HG02885 (cell line): ENCODE results near the gene MYO5A.

Source experiments
- ATAC-seq: cut with Tn5 transposase; IDR thresholded peaks from one replicate; pipeline ENCODE4 v1.9.1; 2021; ENCODE audit warnings: mild to moderate bottlenecking; ENCODE audit not compliant: unreplicated experiment, poor library complexity

MYO5A gene

GRCh38 chr15:52382647-52383046 lies 146.0 kb downstream of the MYO5A start:
- ATAC-seq = peak; percentile 8

- ATAC-seq = peak; percentile 72
Measured at GRCh38 chr15:52379395-52380106, 149.1 kb downstream of the MYO5A start.

- ATAC-seq = peak; percentile 61
Measured at GRCh38 chr15:52378746-52379394, 149.8 kb downstream of the MYO5A start.

- peak; percentile 93 for ATAC-seq
Measured at GRCh38 chr15:52370010-52370409, 158.7 kb downstream of the MYO5A start.

GRCh38 chr15:52369455-52369854 lies 159.2 kb downstream of the MYO5A start:
- ATAC-seq = no peak

- no peak for ATAC-seq
Measured at GRCh38 chr15:52369030-52369429, 159.7 kb downstream of the MYO5A start.

GRCh38 chr15:52368402-52368801 lies 160.3 kb downstream of the MYO5A start:
- ATAC-seq = no peak

- ATAC-seq = no peak
Measured at GRCh38 chr15:52362497-52362896, 166.2 kb downstream of the MYO5A start.

- ATAC-seq = no peak
Measured at GRCh38 chr15:52361975-52362494, 166.6 kb downstream of the MYO5A start.

GRCh38 chr15:52361494-52361893 lies 167.2 kb downstream of the MYO5A start:
- no peak for ATAC-seq

GRCh38 chr15:52360229-52361203 lies 168.2 kb downstream of the MYO5A start:
- no peak for ATAC-seq

GRCh38 chr15:52359722-52360121 lies 169.0 kb downstream of the MYO5A start:
- ATAC-seq = no peak

- ATAC-seq = no peak
Measured at GRCh38 chr15:52357949-52358348, 170.7 kb downstream of the MYO5A start.

- ATAC-seq = no peak
Measured at GRCh38 chr15:52352086-52352485, 176.6 kb downstream of the MYO5A start.

GRCh38 chr15:52351206-52351908 lies 177.3 kb downstream of the MYO5A start:
- no peak for ATAC-seq

- no peak for ATAC-seq
Measured at GRCh38 chr15:52350423-52350822, 178.3 kb downstream of the MYO5A start.

GRCh38 chr15:52349052-52349700 lies 179.5 kb downstream of the MYO5A start:
- ATAC-seq = no peak

GRCh38 chr15:52348056-52348745 lies 180.5 kb downstream of the MYO5A start:
- ATAC-seq = no peak

- ATAC-seq = no peak
Measured at GRCh38 chr15:52344592-52344991, 184.1 kb downstream of the MYO5A start.
